SU-DHL-6 (cell line): ENCODE measurements around the gene PSAPL1.

ENCODE experiments used
- CTCF ChIP-seq: fragments of 200-600 bp; sonication (generic); IDR thresholded peaks from one replicate; pipeline ENCODE4 v1.5.1; 2017; ENCODE audit warnings: antibody characterized with exemption, mild to moderate bottlenecking, low read length, moderate library complexity; ENCODE audit not compliant: insufficient read depth, poor library complexity, severe bottlenecking
- EZH2phosphoT487 ChIP-seq: fragments of 200-600 bp; sonication (generic), shearing (Covaris generic); conservative IDR thresholded peaks from 2 replicates; pipeline ENCODE4 v1.6.1; 2018; ENCODE audit warnings: mild to moderate bottlenecking, antibody characterized with exemption, low read length, moderate library complexity, mixed read lengths

GRCh38 chr4:7475207-7475606, 40.5 kb upstream of the PSAPL1 start:
- TF ChIP-seq EZH2phosphoT487 (no peak), CTCF (no peak)
